LNCAP (cell line): ENCODE data around the gene TRABD2B.

Experiments
- CTCF ChIP-seq: fragments of 450-650 bp; IDR thresholded peaks from 2 replicates; pipeline ENCODE4 v1.5.1; 2017; ENCODE audit warnings: mild to moderate bottlenecking

The TRABD2B gene

GRCh38 chr1:47759251-47759935 is 237.8 kb downstream of the TRABD2B start:
- no peak for TF ChIP-seq CTCF

- TF ChIP-seq CTCF = no peak
Observed at GRCh38 chr1:47758341-47759250, 238.6 kb downstream of the TRABD2B start.

GRCh38 chr1:47757226-47757975 is 239.8 kb downstream of the TRABD2B start:
- TF ChIP-seq CTCF = no peak

GRCh38 chr1:47756411-47756810 is 240.8 kb downstream of the TRABD2B start:
- TF ChIP-seq CTCF = no peak

GRCh38 chr1:47756006-47756405 is 241.2 kb downstream of the TRABD2B start:
- no peak for TF ChIP-seq CTCF

GRCh38 chr1:47755101-47755990 is 241.8 kb downstream of the TRABD2B start:
- TF ChIP-seq CTCF = peak; percentile 84
